HepG2 (cell line): ENCODE results near the gene OR1S2. TPM values are rescaled to one million over a fixed set of nuclear protein-coding genes. Genes with fewer than 3 reads are reported as not detected.

Experiments used
- ELF3 ChIP-seq: IDR thresholded peaks from 2 replicates; pipeline ENCODE4 v1.6.1; 2016; ENCODE audit warnings: missing genetic modification reagents, missing compliant biosample characterization
- FOXJ3 ChIP-seq: sonication (generic); formaldehyde crosslinking; IDR thresholded peaks from 2 replicates; pipeline ENCODE4 v1.4.0; 2020; ENCODE audit warnings: missing genetic modification reagents, mild to moderate bottlenecking, borderline replicate concordance
- HNRNPL ChIP-seq: fragments of 200-400 bp; formaldehyde crosslinking; IDR thresholded peaks from 2 replicates; pipeline ENCODE4 v1.6.1; 2017; ENCODE audit warnings: mild to moderate bottlenecking, low read depth, low read length
- PTBP1 ChIP-seq: fragments of 200-400 bp; formaldehyde crosslinking; IDR thresholded peaks from 2 replicates; pipeline ENCODE4 v1.6.1; 2018; ENCODE audit warnings: low read length, low read depth; ENCODE audit not compliant: poor library complexity, severe bottlenecking
- SMAD3 ChIP-seq: sonication (generic); formaldehyde crosslinking; IDR thresholded peaks from 2 replicates; pipeline ENCODE4 v1.4.0; 2020; ENCODE audit warnings: missing genetic modification reagents
- TRIM24 ChIP-seq: sonication (generic); formaldehyde crosslinking; IDR thresholded peaks from 2 replicates; pipeline ENCODE4 v1.8.0; 2022; ENCODE audit warnings: mild to moderate bottlenecking, missing genetic modification reagents
- ZIK1 ChIP-seq: sonication (generic); formaldehyde crosslinking; IDR thresholded peaks from 2 replicates; pipeline ENCODE4 v1.5.0; 2020; ENCODE audit warnings: mild to moderate bottlenecking, low read depth, missing genetic modification reagents, borderline replicate concordance
- ZNF10 ChIP-seq: sonication (generic); formaldehyde crosslinking; IDR thresholded peaks from 2 replicates; pipeline ENCODE4 v1.4.0; 2020; ENCODE audit warnings: mild to moderate bottlenecking, low read depth, missing genetic modification reagents, borderline replicate concordance
- ZNF232 ChIP-seq: sonication (generic); formaldehyde crosslinking; IDR thresholded peaks from 2 replicates; pipeline ENCODE4 v1.4.0; 2020; ENCODE audit warnings: missing genetic modification reagents, borderline replicate concordance
- ZNF350 ChIP-seq: sonication (generic); formaldehyde crosslinking; IDR thresholded peaks from 2 replicates; pipeline ENCODE4 v1.4.0; 2020; ENCODE audit warnings: mild to moderate bottlenecking, low read depth, missing genetic modification reagents, borderline replicate concordance
- ZNF383 ChIP-seq: sonication (generic); formaldehyde crosslinking; IDR thresholded peaks from 2 replicates; pipeline ENCODE4 v1.4.0; 2020; ENCODE audit warnings: missing genetic modification reagents, mild to moderate bottlenecking, borderline replicate concordance
- polyA plus RNA-seq, 8 experiments: library from polyadenylated mRNA; depleted of rRNA in 3 of 8; stranded (reverse) in 7 of 8; unstranded in 1 of 8; fragments of >200 nt; fragmentation: Illumina TruSeq in 4 of 8; extraction: Trizol in 4 of 8; gene quantifications; 2 replicates each; pipeline versions ENCODE4 v1.2.1 to v1.2.3, GENCODE V29; 2011 to 2016; ENCODE audit warnings: low read depth in 4 of 8, missing spikeins in 1 of 8, mixed read lengths in 1 of 8; ENCODE audit not compliant: insufficient read depth in 1 of 8
- total RNA-seq, 5 experiments: library from RNA; depleted of rRNA; stranded (reverse); fragments of >200 nt; fragmentation: Illumina TruSeq; extraction: Trizol; gene quantifications; 2 replicates each; pipeline ENCODE4 v1.2.3, GENCODE V29; 2016; ENCODE audit warnings: low read depth in 1 of 5
- TF ChIP-seq, protein P1 (sequence below): sonication (generic); formaldehyde crosslinking; IDR thresholded peaks from 2 replicates; pipeline ENCODE4 v1.4.0; 2020; ENCODE audit warnings: missing genetic modification reagents, borderline replicate concordance
- TF ChIP-seq, protein P2 (sequence below): sonication (generic); formaldehyde crosslinking; IDR thresholded peaks from 2 replicates; pipeline ENCODE4 v1.5.0; 2020; ENCODE audit warnings: missing genetic modification reagents, mild to moderate bottlenecking, borderline replicate concordance
- TF ChIP-seq, protein P3 (sequence below): sonication (generic); formaldehyde crosslinking; IDR thresholded peaks from 2 replicates; pipeline ENCODE4 v1.5.1; 2020; ENCODE audit warnings: missing genetic modification reagents, mild to moderate bottlenecking, borderline replicate concordance
- TF ChIP-seq, protein P4 (sequence below): sonication (generic); formaldehyde crosslinking; IDR thresholded peaks from 2 replicates; pipeline ENCODE4 v1.8.0; 2022; ENCODE audit warnings: mild to moderate bottlenecking, missing genetic modification reagents
- TF ChIP-seq, protein P5 (sequence below): sonication (generic); formaldehyde crosslinking; IDR thresholded peaks from 2 replicates; pipeline ENCODE4 v1.4.0; 2020; ENCODE audit warnings: mild to moderate bottlenecking, missing genetic modification reagents
- TF ChIP-seq, protein P6 (sequence below): sonication (generic); formaldehyde crosslinking; IDR thresholded peaks from 2 replicates; pipeline ENCODE4 v1.5.0; 2020; ENCODE audit warnings: mild to moderate bottlenecking, missing genetic modification reagents, moderate library complexity
- TF ChIP-seq, protein P7 (sequence below): IDR thresholded peaks from 2 replicates; pipeline ENCODE4 v1.6.1; 2016; ENCODE audit warnings: mild to moderate bottlenecking, missing biosample characterization, missing genetic modification reagents

The OR1S2 gene
- total and polyA plus RNA-seq, 2 of the 13 experiments (the other 11 are each of a cell fraction or from before 2014, with no cell fraction given): not detected

DNA sequence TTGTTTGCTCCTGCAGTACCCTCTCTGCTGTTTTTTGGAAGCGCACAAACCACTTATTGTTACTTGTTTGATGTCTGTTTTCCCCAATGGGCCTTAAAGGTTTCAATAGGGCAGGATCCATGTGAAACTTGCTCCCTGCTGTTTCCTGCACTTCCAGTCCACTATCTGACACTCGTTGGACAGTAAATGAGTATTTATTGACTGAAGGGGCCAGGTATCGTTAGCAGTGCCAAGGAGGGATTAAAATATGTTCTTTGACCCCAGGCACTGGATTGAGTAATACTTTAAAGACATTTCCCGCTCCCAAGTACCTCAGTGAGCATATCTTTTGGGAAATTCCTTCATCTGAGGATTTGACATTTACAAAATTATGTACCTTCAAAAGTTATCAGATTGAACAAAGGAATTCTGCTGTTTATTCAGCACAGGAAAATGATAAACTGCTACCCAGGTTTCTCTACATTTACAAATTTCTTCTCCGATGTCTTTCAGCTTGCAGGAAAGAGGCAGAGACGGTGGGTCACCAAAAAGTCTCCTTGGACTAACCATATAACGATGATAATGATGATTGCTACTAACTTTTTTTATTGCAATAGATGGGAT, 38.3 kb downstream of the OR1S2 start (continued):
- TF ChIP-seq, protein P1, sequence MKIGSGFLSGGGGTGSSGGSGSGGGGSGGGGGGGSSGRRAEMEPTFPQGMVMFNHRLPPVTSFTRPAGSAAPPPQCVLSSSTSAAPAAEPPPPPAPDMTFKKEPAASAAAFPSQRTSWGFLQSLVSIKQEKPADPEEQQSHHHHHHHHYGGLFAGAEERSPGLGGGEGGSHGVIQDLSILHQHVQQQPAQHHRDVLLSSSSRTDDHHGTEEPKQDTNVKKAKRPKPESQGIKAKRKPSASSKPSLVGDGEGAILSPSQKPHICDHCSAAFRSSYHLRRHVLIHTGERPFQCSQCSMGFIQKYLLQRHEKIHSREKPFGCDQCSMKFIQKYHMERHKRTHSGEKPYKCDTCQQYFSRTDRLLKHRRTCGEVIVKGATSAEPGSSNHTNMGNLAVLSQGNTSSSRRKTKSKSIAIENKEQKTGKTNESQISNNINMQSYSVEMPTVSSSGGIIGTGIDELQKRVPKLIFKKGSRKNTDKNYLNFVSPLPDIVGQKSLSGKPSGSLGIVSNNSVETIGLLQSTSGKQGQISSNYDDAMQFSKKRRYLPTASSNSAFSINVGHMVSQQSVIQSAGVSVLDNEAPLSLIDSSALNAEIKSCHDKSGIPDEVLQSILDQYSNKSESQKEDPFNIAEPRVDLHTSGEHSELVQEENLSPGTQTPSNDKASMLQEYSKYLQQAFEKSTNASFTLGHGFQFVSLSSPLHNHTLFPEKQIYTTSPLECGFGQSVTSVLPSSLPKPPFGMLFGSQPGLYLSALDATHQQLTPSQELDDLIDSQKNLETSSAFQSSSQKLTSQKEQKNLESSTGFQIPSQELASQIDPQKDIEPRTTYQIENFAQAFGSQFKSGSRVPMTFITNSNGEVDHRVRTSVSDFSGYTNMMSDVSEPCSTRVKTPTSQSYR (CRISPR knock-in tag): peak; percentile 60; the same call in 1 of the 2 replicates
- TF ChIP-seq ELF3 (CRISPR knock-in tag) (peak; percentile 83; the same call in 1 of the 2 replicates), ZIK1 (no peak), FOXJ3 (CRISPR knock-in tag) (peak; percentile 94; the same call in 1 of the 2 replicates), ZNF10 (no peak), ZNF232 (0 out of 2 replicates have a peak, but pooled peaks have one; percentile 31), SMAD3 (peak; percentile 72; the same call in 1 of the 2 replicates), PTBP1 (no peak), HNRNPL (no peak), ZNF383 (CRISPR knock-in tag) (no peak), TRIM24 (CRISPR knock-in tag) (0 out of 2 replicates have a peak, but pooled peaks have one; percentile 50), ZNF350 (CRISPR knock-in tag) (no peak)
- TF ChIP-seq, protein P2, sequence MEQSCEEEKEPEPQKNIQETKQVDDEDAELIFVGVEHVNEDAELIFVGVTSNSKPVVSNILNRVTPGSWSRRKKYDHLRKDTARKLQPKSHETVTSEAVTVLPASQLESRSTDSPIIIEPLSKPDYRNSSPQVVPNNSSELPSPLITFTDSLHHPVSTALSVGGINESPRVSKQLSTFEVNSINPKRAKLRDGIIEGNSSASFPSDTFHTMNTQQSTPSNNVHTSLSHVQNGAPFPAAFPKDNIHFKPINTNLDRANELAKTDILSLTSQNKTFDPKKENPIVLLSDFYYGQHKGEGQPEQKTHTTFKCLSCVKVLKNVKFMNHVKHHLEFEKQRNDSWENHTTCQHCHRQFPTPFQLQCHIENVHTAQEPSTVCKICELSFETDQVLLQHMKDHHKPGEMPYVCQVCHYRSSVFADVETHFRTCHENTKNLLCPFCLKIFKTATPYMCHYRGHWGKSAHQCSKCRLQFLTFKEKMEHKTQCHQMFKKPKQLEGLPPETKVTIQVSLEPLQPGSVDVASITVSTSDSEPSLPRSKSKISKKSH (CRISPR knock-in tag): no peak
- TF ChIP-seq, protein P3, sequence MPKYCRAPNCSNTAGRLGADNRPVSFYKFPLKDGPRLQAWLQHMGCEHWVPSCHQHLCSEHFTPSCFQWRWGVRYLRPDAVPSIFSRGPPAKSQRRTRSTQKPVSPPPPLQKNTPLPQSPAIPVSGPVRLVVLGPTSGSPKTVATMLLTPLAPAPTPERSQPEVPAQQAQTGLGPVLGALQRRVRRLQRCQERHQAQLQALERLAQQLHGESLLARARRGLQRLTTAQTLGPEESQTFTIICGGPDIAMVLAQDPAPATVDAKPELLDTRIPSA (CRISPR knock-in tag): no peak
- TF ChIP-seq, protein P4, sequence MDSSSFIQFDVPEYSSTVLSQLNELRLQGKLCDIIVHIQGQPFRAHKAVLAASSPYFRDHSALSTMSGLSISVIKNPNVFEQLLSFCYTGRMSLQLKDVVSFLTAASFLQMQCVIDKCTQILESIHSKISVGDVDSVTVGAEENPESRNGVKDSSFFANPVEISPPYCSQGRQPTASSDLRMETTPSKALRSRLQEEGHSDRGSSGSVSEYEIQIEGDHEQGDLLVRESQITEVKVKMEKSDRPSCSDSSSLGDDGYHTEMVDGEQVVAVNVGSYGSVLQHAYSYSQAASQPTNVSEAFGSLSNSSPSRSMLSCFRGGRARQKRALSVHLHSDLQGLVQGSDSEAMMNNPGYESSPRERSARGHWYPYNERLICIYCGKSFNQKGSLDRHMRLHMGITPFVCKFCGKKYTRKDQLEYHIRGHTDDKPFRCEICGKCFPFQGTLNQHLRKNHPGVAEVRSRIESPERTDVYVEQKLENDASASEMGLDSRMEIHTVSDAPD (CRISPR knock-in tag): no peak
- TF ChIP-seq, protein P5, sequence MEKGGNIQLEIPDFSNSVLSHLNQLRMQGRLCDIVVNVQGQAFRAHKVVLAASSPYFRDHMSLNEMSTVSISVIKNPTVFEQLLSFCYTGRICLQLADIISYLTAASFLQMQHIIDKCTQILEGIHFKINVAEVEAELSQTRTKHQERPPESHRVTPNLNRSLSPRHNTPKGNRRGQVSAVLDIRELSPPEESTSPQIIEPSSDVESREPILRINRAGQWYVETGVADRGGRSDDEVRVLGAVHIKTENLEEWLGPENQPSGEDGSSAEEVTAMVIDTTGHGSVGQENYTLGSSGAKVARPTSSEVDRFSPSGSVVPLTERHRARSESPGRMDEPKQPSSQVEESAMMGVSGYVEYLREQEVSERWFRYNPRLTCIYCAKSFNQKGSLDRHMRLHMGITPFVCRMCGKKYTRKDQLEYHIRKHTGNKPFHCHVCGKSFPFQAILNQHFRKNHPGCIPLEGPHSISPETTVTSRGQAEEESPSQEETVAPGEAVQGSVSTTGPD (CRISPR knock-in tag): no peak
- TF ChIP-seq, protein P6, sequence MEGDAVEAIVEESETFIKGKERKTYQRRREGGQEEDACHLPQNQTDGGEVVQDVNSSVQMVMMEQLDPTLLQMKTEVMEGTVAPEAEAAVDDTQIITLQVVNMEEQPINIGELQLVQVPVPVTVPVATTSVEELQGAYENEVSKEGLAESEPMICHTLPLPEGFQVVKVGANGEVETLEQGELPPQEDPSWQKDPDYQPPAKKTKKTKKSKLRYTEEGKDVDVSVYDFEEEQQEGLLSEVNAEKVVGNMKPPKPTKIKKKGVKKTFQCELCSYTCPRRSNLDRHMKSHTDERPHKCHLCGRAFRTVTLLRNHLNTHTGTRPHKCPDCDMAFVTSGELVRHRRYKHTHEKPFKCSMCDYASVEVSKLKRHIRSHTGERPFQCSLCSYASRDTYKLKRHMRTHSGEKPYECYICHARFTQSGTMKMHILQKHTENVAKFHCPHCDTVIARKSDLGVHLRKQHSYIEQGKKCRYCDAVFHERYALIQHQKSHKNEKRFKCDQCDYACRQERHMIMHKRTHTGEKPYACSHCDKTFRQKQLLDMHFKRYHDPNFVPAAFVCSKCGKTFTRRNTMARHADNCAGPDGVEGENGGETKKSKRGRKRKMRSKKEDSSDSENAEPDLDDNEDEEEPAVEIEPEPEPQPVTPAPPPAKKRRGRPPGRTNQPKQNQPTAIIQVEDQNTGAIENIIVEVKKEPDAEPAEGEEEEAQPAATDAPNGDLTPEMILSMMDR (CRISPR knock-in tag): no peak
- TF ChIP-seq, protein P7, sequence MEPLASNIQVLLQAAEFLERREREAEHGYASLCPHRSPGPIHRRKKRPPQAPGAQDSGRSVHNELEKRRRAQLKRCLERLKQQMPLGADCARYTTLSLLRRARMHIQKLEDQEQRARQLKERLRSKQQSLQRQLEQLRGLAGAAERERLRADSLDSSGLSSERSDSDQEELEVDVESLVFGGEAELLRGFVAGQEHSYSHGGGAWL (CRISPR knock-in tag): no peak
